GM23248 (cell line): ENCODE results near the gene SYT13. TPM values are rescaled to one million over a fixed set of nuclear protein-coding genes. Genes with fewer than 3 reads are reported as not detected.

ENCODE experiments used
- DNase-seq: peaks from one replicate; pipeline ENCODE4 v3.0.0-alpha.2; 2015
- H2AFZ ChIP-seq: fragments of 200-600 bp; sonication (generic); 2 replicates; pipeline ENCODE4 v1.6.1; 2016; ENCODE audit warnings: antibody characterized with exemption
- H3F3A ChIP-seq: fragments of 200-600 bp; sonication (generic); 2 replicates; pipeline ENCODE4 v1.6.1; 2016; ENCODE audit warnings: mild to moderate bottlenecking, antibody characterized with exemption, mixed run types; ENCODE audit not compliant: insufficient read depth
- H3K27ac ChIP-seq: fragments of 200-600 bp; sonication (generic); 2 replicates; pipeline ENCODE4 v1.5.1; 2016; ENCODE audit warnings: mild to moderate bottlenecking
- H3K27me3 ChIP-seq: fragments of 200-600 bp; sonication (generic); replicated peaks from 2 replicates; pipeline ENCODE4 v1.6.1; 2016; ENCODE audit warnings: mild to moderate bottlenecking; ENCODE audit not compliant: insufficient read depth
- H3K36me3 ChIP-seq: fragments of 200-600 bp; sonication (generic); 2 replicates; pipeline ENCODE4 v1.6.1; 2016; ENCODE audit warnings: low read depth, mild to moderate bottlenecking
- H3K4me1 ChIP-seq: fragments of 200-600 bp; sonication (generic); 2 replicates; pipeline ENCODE4 v1.6.1; 2016; ENCODE audit warnings: mild to moderate bottlenecking; ENCODE audit not compliant: insufficient read depth
- H3K4me2 ChIP-seq: fragments of 200-600 bp; sonication (generic); one replicate; pipeline ENCODE4 v1.6.1; 2016; ENCODE audit warnings: mild to moderate bottlenecking; ENCODE audit not compliant: unreplicated experiment
- H3K4me3 ChIP-seq: fragments of 200-600 bp; sonication (generic); 2 replicates; pipeline ENCODE4 v1.5.1; 2016; ENCODE audit warnings: mild to moderate bottlenecking
- H3K79me2 ChIP-seq: fragments of 200-600 bp; sonication (generic); 2 replicates; pipeline ENCODE4 v1.6.1; 2016; ENCODE audit warnings: mild to moderate bottlenecking; ENCODE audit not compliant: insufficient read depth
- H3K9ac ChIP-seq: fragments of 200-600 bp; sonication (generic); 2 replicates; pipeline ENCODE4 v1.6.1; 2016; ENCODE audit warnings: mild to moderate bottlenecking
- H3K9me2 ChIP-seq: fragments of 200-600 bp; sonication (generic); 2 replicates; pipeline ENCODE4 v1.6.1; 2016; ENCODE audit warnings: mixed run types, mild to moderate bottlenecking, moderate library complexity; ENCODE audit not compliant: insufficient read depth
- H3K9me3 ChIP-seq: fragments of 200-600 bp; sonication (generic); one replicate; pipeline ENCODE4 v1.6.1; 2017; ENCODE audit warnings: low read depth
- H4K20me1 ChIP-seq: fragments of 200-600 bp; sonication (generic); 2 replicates; pipeline ENCODE4 v1.6.0; 2016; ENCODE audit not compliant: insufficient read depth
- EZH2 ChIP-seq: fragments of 200-600 bp; sonication (generic); IDR thresholded peaks from 2 replicates; pipeline ENCODE4 v1.6.1; 2018; ENCODE audit warnings: antibody characterized with exemption, mild to moderate bottlenecking; ENCODE audit not compliant: insufficient read depth, poor library complexity, severe bottlenecking
- EZH2phosphoT487 ChIP-seq: fragments of 200-600 bp; sonication (generic); IDR thresholded peaks from 2 replicates; pipeline ENCODE4 v1.6.1; 2018; ENCODE audit warnings: antibody characterized with exemption, moderate library complexity, mild to moderate bottlenecking, low read depth; ENCODE audit not compliant: insufficient read depth
- WGBS, 2 experiments: methylation state at CpG; one replicate each; pipeline ENCODE4 v1.1.6; 2015 to 2017; ENCODE audit warnings: low lambda C conversion rate in 2 of 2, low coverage in 1 of 2; ENCODE audit errors: missing lambda C conversion rate in 2 of 2; 5-methylcytosine and 5-hydroxymethylcytosine counted together
- in situ Hi-C: fragments of 300-500 bp; cut with MboI; formaldehyde crosslinking; loops from 2 replicates; pipeline ENCODE4 v1.15.0; 2020
- polyA plus RNA-seq: library from polyadenylated mRNA; unstranded; fragments of >200 nt; fragmentation: Nextera tagmentation; extraction: Ambion mirVana; gene quantifications from 2 replicates; pipeline ENCODE4 v1.2.1, GENCODE V29; 2016
- total RNA-seq: library from RNA; depleted of rRNA; stranded (reverse); fragments of >200 nt; shearing (Covaris generic); gene quantifications from 2 replicates; pipeline ENCODE4 v1.2.3, GENCODE V29; 2014

The SYT13 gene
- total and polyA plus RNA-seq, 2 experiments from 2014 or later = not detected

- H3K27ac ChIP-seq = no peak overlapping the region
- no peaks in the 10 kb centered on the region for H3F3A ChIP-seq
- no peak overlapping the region for H3K4me3 ChIP-seq
- no peak overlapping the region for H3K4me2 ChIP-seq
- in situ Hi-C loops = no loop called here
- no peak overlapping the region for H2AFZ ChIP-seq
- H3K79me2 ChIP-seq = no peaks in the 10 kb centered on the region
- TF ChIP-seq EZH2 (no peak), EZH2phosphoT487 (no peak)
- no peaks in the 10 kb centered on the region for H3K27me3 ChIP-seq
- no peaks in the 10 kb centered on the region for H3K4me1 ChIP-seq
- no peaks in the 10 kb centered on the region for H3K9me2 ChIP-seq
- H3K9ac ChIP-seq = no peak overlapping the region
- no peaks in the 10 kb centered on the region for H3K9me3 ChIP-seq
- no peaks in the 10 kb centered on the region for H4K20me1 ChIP-seq
- WGBS, 2 experiments = 85 to 87% methylated on average over 16 to 18 of the region's 18 CpGs
- DNase-seq = no peak
- H3K36me3 ChIP-seq = no peaks in the 10 kb centered on the region
Measured at GRCh38 chr11:45219411-45219810, 66.7 kb downstream of the SYT13 start.

- H4K20me1 ChIP-seq = no peaks in the 10 kb centered on the region
- no peaks in the 10 kb centered on the region for H3K9me2 ChIP-seq
- H3K9me3 ChIP-seq = no peaks in the 10 kb centered on the region
- H3F3A ChIP-seq = no peaks in the 10 kb centered on the region
- in situ Hi-C loops = no loop called here
- H3K27ac ChIP-seq = no peak overlapping the region
- H3K36me3 ChIP-seq = no peaks in the 10 kb centered on the region
- DNase-seq = no peak
- H3K27me3 ChIP-seq = no peaks in the 10 kb centered on the region
- no peaks in the 10 kb centered on the region for H3K4me1 ChIP-seq
- no peak overlapping the region for H3K4me2 ChIP-seq
- H3K79me2 ChIP-seq = no peaks in the 10 kb centered on the region
- 61 to 68% methylated on average over 4 of the region's 4 CpGs for WGBS, 2 experiments
- TF ChIP-seq EZH2phosphoT487 (no peak), EZH2 (no peak)
- H3K4me3 ChIP-seq = no peak overlapping the region
- H2AFZ ChIP-seq = no peak overlapping the region
- no peak overlapping the region for H3K9ac ChIP-seq
Measured at GRCh38 chr11:45218705-45219104, 67.4 kb downstream of the SYT13 start.

GRCh38 chr11:45217991-45218390 lies 68.2 kb downstream of the SYT13 start:
- H3K9me3 ChIP-seq = no peaks in the 10 kb centered on the region
- no peak for TF ChIP-seq EZH2phosphoT487
- no peak for TF ChIP-seq EZH2
- H3K27me3 ChIP-seq = no peaks in the 10 kb centered on the region
- no peak overlapping the region for H3K4me3 ChIP-seq
- 60 to 74% methylated on average over 2 of the region's 2 CpGs for WGBS, 2 experiments
- H3K9ac ChIP-seq = no peak overlapping the region
- H3K79me2 ChIP-seq = no peaks in the 10 kb centered on the region
- no peaks in the 10 kb centered on the region for H3K9me2 ChIP-seq
- H3K27ac ChIP-seq = no peak overlapping the region
- H2AFZ ChIP-seq = no peak overlapping the region
- H3K4me2 ChIP-seq = no peak overlapping the region
- H3F3A ChIP-seq = no peaks in the 10 kb centered on the region
- H3K36me3 ChIP-seq = no peaks in the 10 kb centered on the region
- no peaks in the 10 kb centered on the region for H3K4me1 ChIP-seq
- H4K20me1 ChIP-seq = no peaks in the 10 kb centered on the region
- in situ Hi-C loops = no loop called here
- peak; percentile 15 for DNase-seq

- no peak for DNase-seq
- Histone ChIP-seq H3K79me2 (no peaks in the 10 kb centered on the region), H3K9me3 (no peaks in the 10 kb centered on the region), H3K9ac (no peak overlapping the region), H3K27ac (no peak overlapping the region), H3K27me3 (no peaks in the 10 kb centered on the region), H3F3A (no peaks in the 10 kb centered on the region), H3K9me2 (no peaks in the 10 kb centered on the region), H4K20me1 (no peaks in the 10 kb centered on the region), H3K4me3 (no peak overlapping the region), H2AFZ (no peak overlapping the region), H3K36me3 (no peaks in the 10 kb centered on the region), H3K4me1 (no peaks in the 10 kb centered on the region), H3K4me2 (no peak overlapping the region)
- in situ Hi-C loops = no loop called here
- 47 to 57% methylated on average over 2 of the region's 2 CpGs for WGBS, 2 experiments
- no peak for TF ChIP-seq EZH2phosphoT487
- TF ChIP-seq EZH2 = no peak
Measured at GRCh38 chr11:45216901-45217300, 69.2 kb downstream of the SYT13 start.

- TF ChIP-seq EZH2phosphoT487 (no peak), EZH2 (no peak)
- Histone ChIP-seq H3F3A (no peaks in the 10 kb centered on the region), H3K79me2 (no peaks in the 10 kb centered on the region), H3K4me1 (no peaks in the 10 kb centered on the region), H3K27ac (no peak overlapping the region), H3K27me3 (no peaks in the 10 kb centered on the region), H3K9me3 (no peaks in the 10 kb centered on the region), H3K9ac (no peak overlapping the region), H3K4me2 (no peak overlapping the region), H3K36me3 (no peaks in the 10 kb centered on the region), H4K20me1 (no peaks in the 10 kb centered on the region), H3K4me3 (no peak overlapping the region), H2AFZ (no peak overlapping the region), H3K9me2 (no peaks in the 10 kb centered on the region)
- no peak for DNase-seq
- in situ Hi-C loops = no loop called here
- 70 to 83% methylated on average over 1 of the region's 1 CpG for WGBS, 2 experiments
Measured at GRCh38 chr11:45216031-45216430, 70.1 kb downstream of the SYT13 start.
